HUES6 (cell line): ENCODE measurements around the gene TERB1.

ENCODE experiments used
- H3K27ac ChIP-seq: 2 replicates; pipeline ENCODE4 v1.7.0; 2013; ENCODE audit warnings: low read depth, mild to moderate bottlenecking, low read length, inconsistent platforms
- H3K27me3 ChIP-seq: 2 replicates; pipeline ENCODE4 v1.6.1; 2013; ENCODE audit warnings: low read length; ENCODE audit not compliant: control insufficient read depth, insufficient read depth
- H3K36me3 ChIP-seq: 2 replicates; pipeline ENCODE4 v1.6.1; 2013; ENCODE audit warnings: low read length; ENCODE audit not compliant: control insufficient read depth, insufficient read depth
- H3K4me1 ChIP-seq: 2 replicates; pipeline ENCODE4 v1.6.1; 2013; ENCODE audit warnings: low read length; ENCODE audit not compliant: control insufficient read depth, insufficient read depth
- H3K4me3 ChIP-seq: 2 replicates; pipeline ENCODE4 v1.5.1; 2013; ENCODE audit warnings: low read depth, low read length
- H3K9ac ChIP-seq: one replicate; pipeline ENCODE4 v1.6.1; 2013; ENCODE audit warnings: mild to moderate bottlenecking, low read length
- H3K9me3 ChIP-seq: 2 replicates; pipeline ENCODE4 v1.6.1; 2013; ENCODE audit warnings: low read depth, low read length; ENCODE audit not compliant: control insufficient read depth, insufficient read depth

Gene TERB1

DNA sequence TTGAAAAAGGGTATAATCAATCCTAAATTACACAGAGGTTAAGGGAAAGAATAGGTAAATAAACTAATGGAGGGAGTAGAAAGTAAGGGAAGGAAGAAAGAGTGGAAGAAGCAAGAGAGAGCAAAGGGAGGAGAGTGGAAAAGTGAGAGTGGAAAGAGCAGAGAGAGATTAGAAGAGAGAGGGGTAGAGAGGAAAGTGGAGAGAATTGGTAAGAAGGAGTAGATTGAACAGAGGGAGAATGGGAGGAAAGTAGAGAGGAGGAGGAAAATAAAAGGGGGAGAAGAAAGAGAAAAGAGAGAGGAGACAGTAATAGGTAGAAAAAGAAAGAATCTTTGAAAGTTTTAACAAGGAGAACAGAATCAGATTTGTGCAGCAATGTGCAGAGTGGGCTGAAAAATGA is 24.9 kb downstream of the TERB1 start:
- Histone ChIP-seq H3K9me3 (no peaks in the 10 kb centered on the region), H3K4me1 (no peaks in the 10 kb centered on the region), H3K36me3 (no peaks in the 10 kb centered on the region), H3K27ac (no peak overlapping the region), H3K27me3 (no peaks in the 10 kb centered on the region), H3K4me3 (no peak overlapping the region), H3K9ac (no peak overlapping the region)

DNA sequence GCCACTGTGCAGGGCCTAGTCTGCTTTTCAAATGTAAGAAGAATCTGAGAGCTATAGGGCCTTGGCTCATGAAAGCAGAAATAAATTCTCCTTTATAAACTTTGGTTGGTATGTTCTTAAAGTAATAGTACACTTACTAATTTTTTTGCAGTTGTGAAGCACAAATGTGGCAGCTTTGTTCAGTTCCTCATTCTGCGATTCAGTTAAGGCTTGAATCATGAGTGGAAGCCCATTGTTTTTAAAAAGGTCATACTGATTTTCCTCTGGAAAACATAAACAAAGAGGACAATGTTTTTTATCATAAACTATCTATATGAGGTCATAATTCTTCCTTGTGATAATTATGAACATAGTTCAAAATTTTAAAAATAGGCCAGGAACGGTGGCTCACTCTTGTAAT is 26.4 kb downstream of the TERB1 start:
- H3K4me3 ChIP-seq, result no peak overlapping the region
- no peaks in the 10 kb centered on the region for H3K27me3 ChIP-seq
- H3K9ac ChIP-seq, result no peak overlapping the region
- H3K27ac ChIP-seq, result no peak overlapping the region
- no peaks in the 10 kb centered on the region for H3K4me1 ChIP-seq
- H3K9me3 ChIP-seq, result no peaks in the 10 kb centered on the region
- H3K36me3 ChIP-seq, result no peaks in the 10 kb centered on the region

GRCh38 chr16:66758086-66758485 is 43.3 kb downstream of the TERB1 start:
- no peaks in the 10 kb centered on the region for H3K36me3 ChIP-seq
- H3K27ac ChIP-seq, result no peak overlapping the region
- no peak overlapping the region for H3K4me3 ChIP-seq
- H3K4me1 ChIP-seq, result no peaks in the 10 kb centered on the region
- H3K27me3 ChIP-seq, result no peaks in the 10 kb centered on the region
- no peak overlapping the region for H3K9ac ChIP-seq
- H3K9me3 ChIP-seq, result no peaks in the 10 kb centered on the region

GRCh38 chr16:66754819-66755218 is 46.6 kb downstream of the TERB1 start:
- Histone ChIP-seq H3K27me3 (no peaks in the 10 kb centered on the region; the same call in 1 of the 2 replicates), H3K4me1 (peaks cover 11% of the 10 kb centered on the region), H3K9ac (no peak overlapping the region), H3K9me3 (no peaks in the 10 kb centered on the region), H3K36me3 (peaks cover 11% of the 10 kb centered on the region; the same call in 1 of the 2 replicates), H3K4me3 (no peak overlapping the region), H3K27ac (no peak overlapping the region)

- H3K4me1 ChIP-seq, result peaks cover 11% of the 10 kb centered on the region
- H3K36me3 ChIP-seq, result peaks cover 18% of the 10 kb centered on the region
- no peak overlapping the region for H3K9ac ChIP-seq
- H3K27me3 ChIP-seq, result no peaks in the 10 kb centered on the region; the same call in 1 of the 2 replicates
- H3K4me3 ChIP-seq, result no peak overlapping the region
- no peak overlapping the region for H3K27ac ChIP-seq
- H3K9me3 ChIP-seq, result no peaks in the 10 kb centered on the region
Observed at GRCh38 chr16:66754211-66754610, 47.2 kb downstream of the TERB1 start.

- Histone ChIP-seq H3K9me3 (no peaks in the 10 kb centered on the region), H3K27me3 (no peaks in the 10 kb centered on the region; the same call in 1 of the 2 replicates), H3K9ac (no peak overlapping the region), H3K36me3 (peaks cover 30% of the 10 kb centered on the region), H3K4me1 (peaks cover 11% of the 10 kb centered on the region), H3K4me3 (no peak overlapping the region), H3K27ac (no peak overlapping the region)
Observed at GRCh38 chr16:66752958-66753357, 48.4 kb downstream of the TERB1 start.

DNA sequence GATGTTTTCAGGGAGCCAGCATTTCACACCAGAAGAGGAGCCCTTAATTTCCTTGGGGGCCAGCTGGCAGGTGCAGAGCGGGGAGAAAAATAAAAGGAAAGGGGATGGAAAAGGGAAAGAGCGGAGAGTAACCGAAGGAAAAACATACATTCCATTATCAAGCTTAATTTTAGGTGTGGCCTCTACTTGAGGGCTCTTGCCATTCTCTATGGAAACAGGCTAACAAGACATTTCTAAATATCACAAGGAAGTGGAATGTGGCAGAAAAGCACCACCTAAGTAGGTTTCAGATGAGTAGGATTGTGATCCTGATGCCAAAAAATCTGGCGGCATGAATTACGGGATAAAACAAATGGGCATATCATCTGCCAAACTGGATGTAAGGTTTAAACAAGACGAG is 49.0 kb downstream of the TERB1 start:
- H3K27me3 ChIP-seq, result no peaks in the 10 kb centered on the region; the same call in 1 of the 2 replicates
- H3K9me3 ChIP-seq, result no peaks in the 10 kb centered on the region
- H3K4me1 ChIP-seq, result peaks cover 11% of the 10 kb centered on the region
- H3K4me3 ChIP-seq, result no peak overlapping the region
- peaks cover 36% of the 10 kb centered on the region for H3K36me3 ChIP-seq
- H3K27ac ChIP-seq, result no peak overlapping the region
- H3K9ac ChIP-seq, result no peak overlapping the region

GRCh38 chr16:66751992-66752322 is 49.4 kb downstream of the TERB1 start:
- H3K9me3 ChIP-seq, result no peaks in the 10 kb centered on the region
- no peaks in the 10 kb centered on the region; the same call in 1 of the 2 replicates for H3K27me3 ChIP-seq
- H3K4me3 ChIP-seq, result peak overlapping the region; percentile 100
- H3K4me1 ChIP-seq, result peaks cover 11% of the 10 kb centered on the region
- H3K36me3 ChIP-seq, result peaks cover 40% of the 10 kb centered on the region
- no peak overlapping the region for H3K27ac ChIP-seq
- peak overlapping the region; percentile 98 for H3K9ac ChIP-seq

DNA sequence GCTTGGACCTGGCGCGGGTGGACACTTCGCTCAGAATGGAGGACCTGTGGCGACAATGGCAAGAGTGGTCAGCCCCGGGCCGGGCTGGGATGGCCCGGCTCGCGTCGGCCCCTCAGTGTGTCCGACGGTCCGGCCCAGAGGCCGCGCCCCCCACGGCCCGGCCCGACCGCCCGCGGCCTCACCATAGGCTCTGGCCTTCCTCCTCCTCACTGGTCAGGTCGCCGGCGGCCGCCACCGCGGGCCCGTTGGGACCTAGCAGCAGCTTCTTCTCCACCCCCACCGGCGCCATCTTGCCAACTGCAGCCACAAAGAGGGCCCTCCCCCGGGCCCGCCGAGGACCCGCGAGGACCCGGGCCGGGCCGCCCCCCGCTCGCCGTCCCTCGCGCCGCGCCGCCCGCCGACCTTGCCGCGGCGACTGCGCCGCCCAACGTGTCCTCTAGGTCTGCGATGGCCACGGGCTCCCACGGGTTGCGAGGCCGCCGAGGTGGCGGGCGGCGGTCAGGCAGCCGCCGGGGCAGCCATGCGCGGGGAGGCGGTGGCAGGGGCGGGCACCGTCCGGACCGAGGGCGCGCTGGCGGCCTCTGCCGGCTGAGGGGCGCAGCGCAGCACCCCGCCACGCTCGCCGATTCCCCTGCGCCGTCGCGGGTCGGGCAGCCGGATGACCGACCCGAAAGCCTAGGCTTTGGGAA is 49.9 kb downstream of the TERB1 start, which contains the start of gene DYNC1LI2:
DYNC1LI2 (minus strand) TSS at position 307 of the 689 bp plus-strand sequence; CDS start at position 289, 18 bp downstream.
- H3K27ac ChIP-seq, result peak within 1 kb of the TSS; percentile 96
- H3K4me3 ChIP-seq, result peak within 1 kb of the TSS; percentile 100
- H3K36me3 ChIP-seq, result peaks cover 45% of the 10 kb centered on the region
- no peaks in the 10 kb centered on the region; the same call in 1 of the 2 replicates for H3K27me3 ChIP-seq
- no peaks in the 10 kb centered on the region for H3K9me3 ChIP-seq
- peak within 1 kb of the TSS; percentile 98 for H3K9ac ChIP-seq
- H3K4me1 ChIP-seq, result peaks cover 11% of the 10 kb centered on the region

GRCh38 chr16:66751053-66751302 is 50.4 kb downstream of the TERB1 start:
- peaks cover 11% of the 10 kb centered on the region for H3K4me1 ChIP-seq
- peak overlapping the region; percentile 100 for H3K4me3 ChIP-seq
- H3K27ac ChIP-seq, result peak overlapping the region; percentile 96

DNA sequence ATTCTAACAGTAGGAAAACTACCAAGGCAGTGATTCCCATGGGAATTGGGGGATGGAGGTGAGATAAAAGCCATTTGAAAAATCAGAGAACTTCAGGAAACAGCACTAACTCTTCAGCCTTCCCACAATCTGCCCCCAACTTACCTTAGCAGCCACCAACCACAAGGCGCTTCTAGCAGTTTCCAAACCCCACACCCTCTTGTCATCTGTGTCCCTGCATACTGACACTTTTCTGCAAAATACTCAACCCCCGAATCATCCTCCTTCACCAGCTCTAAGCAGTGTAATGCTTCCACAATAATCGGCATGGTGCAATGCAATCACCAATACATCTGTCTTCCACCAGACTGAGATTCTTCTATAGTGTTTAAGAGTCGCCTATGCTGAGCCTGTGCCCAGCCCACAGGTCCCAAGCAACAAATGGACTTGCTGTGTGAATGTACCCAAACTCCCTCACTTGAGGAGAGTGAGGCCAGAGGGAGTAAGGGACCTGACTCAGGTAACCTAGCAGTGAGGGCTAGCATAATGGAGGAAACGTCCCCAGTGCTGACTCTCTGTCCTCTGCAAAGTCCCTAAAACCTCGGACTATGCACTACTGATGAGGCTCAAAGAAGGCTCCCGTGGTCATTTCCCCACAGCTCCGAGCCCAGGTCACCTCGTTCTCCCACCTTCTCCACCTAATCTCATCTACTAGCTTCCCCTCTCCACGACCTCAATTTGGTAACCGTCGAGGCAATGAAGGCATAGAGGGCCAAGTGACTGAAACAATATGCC is 50.9 kb downstream of the TERB1 start:
- peak overlapping the region; percentile 96; the same call in 1 of the 2 replicates for H3K27ac ChIP-seq
- H3K36me3 ChIP-seq, result peaks cover 54% of the 10 kb centered on the region
- H3K4me1 ChIP-seq, result peaks cover 11% of the 10 kb centered on the region
- H3K27me3 ChIP-seq, result no peaks in the 10 kb centered on the region; the same call in 1 of the 2 replicates
- H3K4me3 ChIP-seq, result peak overlapping the region; percentile 100
- H3K9me3 ChIP-seq, result no peaks in the 10 kb centered on the region
- peak overlapping the region; percentile 98 for H3K9ac ChIP-seq

More at GRCh38 chr16:66751053-66751302, 50.4 kb downstream of the TERB1 start:
- Histone ChIP-seq H3K9ac (peak overlapping the region; percentile 98), H3K27me3 (no peaks in the 10 kb centered on the region; the same call in 1 of the 2 replicates), H3K9me3 (no peaks in the 10 kb centered on the region), H3K36me3 (peaks cover 50% of the 10 kb centered on the region)
